HG03060 (cell line): ENCODE results near the gene DNAH6.
"Not testable (repeated sequence)": the region's sequence is repeated elsewhere in the genome, so short reads cannot be mapped to it uniquely, and the experiment has no call there.

ENCODE experiments used
- ATAC-seq: cut with Tn5 transposase; IDR thresholded peaks from one replicate; pipeline ENCODE4 v1.9.1; 2021; ENCODE audit warnings: low read depth, moderate number of reproducible peaks; ENCODE audit not compliant: unreplicated experiment

Gene DNAH6

GRCh38 chr2:84857566-84857965, 341.3 kb downstream of the DNAH6 start:
- no peak for ATAC-seq

DNA sequence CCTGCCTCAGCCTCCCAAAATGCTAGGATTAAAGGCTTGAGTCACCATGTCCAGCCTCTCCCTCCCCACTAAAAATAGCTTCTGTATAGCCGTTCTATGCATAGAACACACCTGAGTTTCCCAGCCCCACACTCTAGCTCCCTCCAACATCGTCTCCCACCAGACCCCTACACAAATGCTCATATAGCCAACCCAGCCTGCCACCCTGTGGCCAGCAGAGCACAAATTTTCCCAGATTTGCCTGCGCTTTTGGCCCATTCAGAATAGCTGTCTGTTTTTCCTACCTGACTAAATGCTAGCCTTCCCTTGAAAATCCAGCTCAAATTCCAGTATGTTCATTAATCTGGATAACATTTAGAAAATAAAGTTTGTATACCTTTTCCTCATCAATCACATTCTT, 341.8 kb downstream of the DNAH6 start:
- ATAC-seq: no peak

DNA sequence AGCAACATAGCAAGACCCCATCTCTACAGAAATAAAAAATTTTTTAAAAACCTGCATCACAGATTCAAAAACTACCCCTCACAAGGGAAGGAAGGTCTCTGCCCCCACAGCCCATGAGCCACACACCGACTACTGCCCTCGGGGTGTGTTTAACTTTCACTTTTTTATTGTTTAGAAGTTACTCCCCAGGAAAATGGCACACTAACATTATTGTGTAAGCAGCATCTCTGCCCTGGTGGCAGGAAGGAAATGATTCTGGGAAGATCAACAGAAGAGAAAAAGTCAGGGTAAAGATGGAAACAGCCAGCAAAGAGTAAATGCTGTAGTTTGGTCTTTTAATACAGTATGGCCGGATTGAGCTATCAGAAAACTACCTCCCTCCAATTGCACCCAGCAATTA, 342.6 kb downstream of the DNAH6 start:
- no peak for ATAC-seq

DNA sequence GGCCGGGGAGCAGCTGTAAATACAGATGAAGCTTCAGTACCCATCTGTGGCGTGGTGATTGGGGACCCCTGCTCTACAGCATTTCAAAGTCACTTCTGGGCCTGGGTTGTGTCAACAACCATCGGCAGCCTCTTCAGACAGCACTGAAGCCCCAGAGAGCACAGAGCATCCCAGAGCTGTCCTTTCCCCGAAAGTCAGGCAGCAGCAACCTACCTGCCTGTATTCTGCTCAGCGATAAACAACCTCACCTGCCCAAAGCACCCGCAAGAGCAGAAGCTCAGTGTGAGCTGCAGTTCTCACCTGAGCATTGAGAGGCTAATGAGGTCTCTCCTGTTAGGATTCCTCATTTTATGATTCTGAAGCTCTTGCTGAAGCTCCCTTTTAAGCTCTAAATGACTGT, 345.2 kb downstream of the DNAH6 start:
- no peak for ATAC-seq

DNA sequence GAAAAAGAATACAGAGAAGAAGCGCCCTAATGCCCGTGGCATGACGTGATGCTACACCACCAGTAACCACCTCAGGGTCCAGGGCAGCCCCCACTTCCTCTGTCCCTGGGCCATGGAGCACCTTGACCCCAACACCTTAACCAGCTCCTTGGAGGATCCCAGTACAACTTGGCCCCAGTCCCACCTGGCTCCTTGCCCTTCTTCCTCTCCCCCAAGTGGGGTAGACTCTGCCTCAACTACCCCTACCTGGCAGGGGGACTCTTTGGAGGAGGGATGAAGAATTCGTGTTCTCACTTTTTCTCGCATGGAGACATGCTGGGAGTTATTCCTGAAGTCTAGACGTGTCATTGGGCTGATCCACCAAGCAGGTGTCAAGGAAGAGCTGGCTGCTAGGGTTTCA, 345.7 kb downstream of the DNAH6 start:
- no peak for ATAC-seq

DNA sequence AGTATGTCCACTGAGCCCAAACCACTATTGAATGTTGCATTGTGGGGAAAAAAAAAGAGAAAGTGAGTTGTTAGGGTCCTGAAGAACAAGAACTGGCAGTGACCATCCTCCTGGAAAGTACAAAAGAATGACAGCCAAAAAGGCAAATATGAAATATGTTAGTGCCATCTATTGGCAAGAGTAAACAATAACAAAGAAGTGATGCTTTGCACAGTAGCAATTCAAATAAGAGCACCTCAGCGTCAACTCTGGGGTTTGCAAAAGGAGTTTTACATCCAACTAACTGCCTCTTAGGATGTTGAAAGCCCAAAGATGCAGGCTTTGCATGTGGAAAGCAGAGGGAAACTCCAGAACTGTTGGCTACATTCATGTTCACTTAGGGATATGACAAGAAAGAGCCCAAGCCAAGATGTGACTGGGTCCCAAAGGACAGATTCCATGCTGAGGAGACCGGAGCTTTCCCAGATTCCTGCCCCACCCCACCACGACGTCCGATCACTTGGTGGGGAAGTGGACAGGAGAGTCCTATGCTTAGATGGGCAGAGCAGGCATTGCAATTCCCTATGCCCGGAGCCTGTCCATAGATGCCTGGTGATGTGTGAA, 349.0 kb downstream of the DNAH6 start:
- ATAC-seq: no peak

- no peak for ATAC-seq
Observed at GRCh38 chr2:84866122-84866521, 349.8 kb downstream of the DNAH6 start.

GRCh38 chr2:84868327-84868726, 352.0 kb downstream of the DNAH6 start:
- not testable (repeated sequence) for ATAC-seq
